Type B pancreatic cell (in vitro differentiated cells): ENCODE data around the gene BTF3L4. TPM values are rescaled to one million over a fixed set of nuclear protein-coding genes. Genes with fewer than 3 reads are reported as not detected.
A peak's percentile ranks its signal among the peaks of the same experiment; 100 is the strongest.

Experiments used
- DNase-seq: peaks from one replicate; pipeline ENCODE4 v3.0.0; 2021; ENCODE audit warnings: mixed read lengths; ENCODE audit not compliant: unreplicated experiment; ENCODE audit errors: extremely low spot score
- H3K27ac Mint-ChIP-seq: 2 replicates; pipeline ENCODE4 v1.8.0; 2021; ENCODE audit warnings: mild to moderate bottlenecking, mixed read lengths
- H3K27me3 Mint-ChIP-seq: 2 replicates; pipeline ENCODE4 v1.8.0; 2021; ENCODE audit warnings: mixed read lengths
- H3K36me3 Mint-ChIP-seq: 2 replicates; pipeline ENCODE4 v1.8.0; 2021; ENCODE audit warnings: mixed read lengths
- H3K4me1 Mint-ChIP-seq: one replicate; pipeline ENCODE4 v1.8.0; 2021; ENCODE audit warnings: mixed read lengths; ENCODE audit not compliant: unreplicated experiment
- H3K4me3 Mint-ChIP-seq: 2 replicates; pipeline ENCODE4 v1.8.0; 2021; ENCODE audit warnings: mild to moderate bottlenecking, mixed read lengths
- H3K9me3 Mint-ChIP-seq: 2 replicates; pipeline ENCODE4 v1.8.0; 2021; ENCODE audit warnings: mixed read lengths
- total RNA-seq: library from RNA; stranded (reverse); gene quantifications from 2 replicates; pipeline ENCODE4 v1.2.1, GENCODE V29; 2021; ENCODE audit warnings: low replicate concordance
- TF ChIP-seq, protein P1 (sequence below): fragments of 200-600 bp; sonication (generic); conservative IDR thresholded peaks from 2 replicates; pipeline ENCODE4 v1.5.0; 2021; ENCODE audit warnings: antibody characterized with exemption, mild to moderate bottlenecking

The BTF3L4 gene
- total RNA-seq, 1 donor from 2014 or later = 73.4 TPM

DNA sequence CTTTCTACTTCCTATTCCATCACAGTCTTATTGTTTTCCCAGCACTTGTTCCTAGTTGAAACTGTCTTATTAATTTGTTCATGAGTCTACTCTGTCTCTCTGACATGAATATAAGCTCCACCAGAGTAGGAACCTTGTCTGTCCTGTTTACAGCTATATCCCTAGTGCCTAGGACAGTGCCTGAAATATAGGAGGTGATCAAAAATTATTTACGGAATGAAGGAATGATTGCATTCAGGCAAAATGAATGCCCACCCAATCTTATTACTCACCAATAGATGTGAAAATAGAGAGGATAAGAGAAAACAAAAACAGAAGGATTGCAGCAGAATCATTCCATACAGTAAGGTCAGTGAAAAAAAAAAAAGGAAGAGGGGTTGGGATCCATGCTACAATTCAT is 2.2 kb upstream of the BTF3L4 start:
- TF ChIP-seq, protein P1, sequence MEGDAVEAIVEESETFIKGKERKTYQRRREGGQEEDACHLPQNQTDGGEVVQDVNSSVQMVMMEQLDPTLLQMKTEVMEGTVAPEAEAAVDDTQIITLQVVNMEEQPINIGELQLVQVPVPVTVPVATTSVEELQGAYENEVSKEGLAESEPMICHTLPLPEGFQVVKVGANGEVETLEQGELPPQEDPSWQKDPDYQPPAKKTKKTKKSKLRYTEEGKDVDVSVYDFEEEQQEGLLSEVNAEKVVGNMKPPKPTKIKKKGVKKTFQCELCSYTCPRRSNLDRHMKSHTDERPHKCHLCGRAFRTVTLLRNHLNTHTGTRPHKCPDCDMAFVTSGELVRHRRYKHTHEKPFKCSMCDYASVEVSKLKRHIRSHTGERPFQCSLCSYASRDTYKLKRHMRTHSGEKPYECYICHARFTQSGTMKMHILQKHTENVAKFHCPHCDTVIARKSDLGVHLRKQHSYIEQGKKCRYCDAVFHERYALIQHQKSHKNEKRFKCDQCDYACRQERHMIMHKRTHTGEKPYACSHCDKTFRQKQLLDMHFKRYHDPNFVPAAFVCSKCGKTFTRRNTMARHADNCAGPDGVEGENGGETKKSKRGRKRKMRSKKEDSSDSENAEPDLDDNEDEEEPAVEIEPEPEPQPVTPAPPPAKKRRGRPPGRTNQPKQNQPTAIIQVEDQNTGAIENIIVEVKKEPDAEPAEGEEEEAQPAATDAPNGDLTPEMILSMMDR = no peak
- DNase-seq = no peak
- Mint-ChIP-seq H3K9me3 (no peaks in the 10 kb centered on the region), H3K27me3 (no peaks in the 10 kb centered on the region), H3K36me3 (peaks cover 11% of the 10 kb centered on the region), H3K4me3 (peak overlapping the region; percentile 99), H3K4me1 (peaks cover 28% of the 10 kb centered on the region), H3K27ac (peak overlapping the region; percentile 96)

DNA sequence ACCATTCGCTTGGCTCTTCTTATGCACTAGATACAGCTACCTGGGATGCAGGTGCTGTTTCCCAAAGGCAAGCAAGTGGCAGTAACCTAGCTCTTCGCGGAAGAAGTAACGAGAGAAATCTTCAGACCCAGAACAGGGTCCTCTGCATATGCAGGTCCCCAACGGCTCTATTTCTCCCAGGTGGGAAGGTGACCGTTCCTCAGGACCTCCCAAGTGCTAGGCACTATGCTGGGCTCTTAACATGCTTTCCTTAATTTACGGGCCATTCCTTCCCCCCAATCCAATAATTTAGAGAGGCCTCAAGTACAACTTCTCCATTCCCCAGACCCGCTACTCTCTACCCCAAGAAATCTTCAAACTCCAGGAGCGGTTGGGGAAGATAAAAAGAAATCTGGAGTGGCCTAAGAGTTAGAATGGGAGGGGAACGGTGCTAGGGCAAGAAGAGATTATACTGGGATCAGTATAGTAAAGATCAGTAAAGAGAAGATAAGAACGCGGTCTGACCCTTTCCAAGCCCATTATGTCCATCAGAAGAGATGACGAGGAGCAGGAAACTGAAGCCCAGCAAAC is 1.5 kb upstream of the BTF3L4 start:
- H3K27ac Mint-ChIP-seq = peak overlapping the region; percentile 96
- H3K9me3 Mint-ChIP-seq = no peaks in the 10 kb centered on the region
- TF ChIP-seq, protein P1 = no peak

DNA sequence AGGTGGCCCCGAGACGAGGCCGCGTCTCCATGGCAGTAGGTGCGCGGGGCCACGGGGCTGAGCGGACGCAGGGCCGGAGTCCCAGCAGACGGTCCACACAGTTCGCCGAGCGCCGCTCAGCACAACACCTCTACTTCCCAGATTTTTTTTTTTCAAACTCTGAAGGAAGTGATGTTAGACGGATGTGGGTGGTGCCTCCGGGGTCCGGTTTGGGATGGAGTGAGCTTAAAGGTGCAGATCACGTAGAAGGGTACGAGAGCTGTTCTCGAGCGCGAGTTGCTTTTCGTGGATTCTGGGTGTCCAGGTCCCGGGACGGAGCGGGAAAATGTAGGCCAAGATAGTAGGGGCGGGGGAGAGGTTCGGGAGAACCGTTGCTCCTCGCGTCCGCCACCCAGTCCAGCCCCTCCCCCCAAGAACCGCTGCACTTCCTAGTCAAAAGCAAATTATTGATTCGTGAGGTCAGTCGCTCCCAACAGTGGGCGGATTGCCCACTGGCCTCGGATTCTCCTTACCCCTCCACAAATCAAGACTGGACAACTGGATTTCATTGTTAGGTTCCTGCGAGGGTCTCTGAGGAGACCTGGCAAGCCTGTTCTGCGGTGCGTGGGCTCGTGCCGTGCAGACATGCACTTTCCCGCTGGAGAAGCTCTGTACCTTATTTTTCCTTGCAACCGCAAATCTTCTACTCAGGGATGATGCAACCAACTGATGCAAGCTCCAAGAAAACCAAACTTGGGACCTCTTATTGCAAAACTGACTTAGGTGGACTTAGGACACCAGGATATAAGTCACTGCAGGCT is 829 bp upstream of the BTF3L4 start, which contains the start of gene TXNDC12:
TSS of gene TXNDC12 (minus strand) at position 126 of the 800 bp plus-strand sequence. CDS start at position 31, 95 bp downstream.
- Mint-ChIP-seq H3K27me3 (no peaks in the 10 kb centered on the region), H3K4me1 (peaks cover 32% of the 10 kb centered on the region), H3K9me3 (no peaks in the 10 kb centered on the region), H3K36me3 (peaks cover 16% of the 10 kb centered on the region), H3K4me3 (peak within 1 kb of the TSS; percentile 99), H3K27ac (peak within 1 kb of the TSS; percentile 96)
- TF ChIP-seq, protein P1 = no peak
- peak; percentile 79 for DNase-seq

More for the DNA sequence above, 1.5 kb upstream of the BTF3L4 start:
- peaks cover 15% of the 10 kb centered on the region for H3K36me3 Mint-ChIP-seq
- peaks cover 32% of the 10 kb centered on the region for H3K4me1 Mint-ChIP-seq
- H3K27me3 Mint-ChIP-seq = no peaks in the 10 kb centered on the region
- peak overlapping the region; percentile 99 for H3K4me3 Mint-ChIP-seq
- no peak for DNase-seq

DNA sequence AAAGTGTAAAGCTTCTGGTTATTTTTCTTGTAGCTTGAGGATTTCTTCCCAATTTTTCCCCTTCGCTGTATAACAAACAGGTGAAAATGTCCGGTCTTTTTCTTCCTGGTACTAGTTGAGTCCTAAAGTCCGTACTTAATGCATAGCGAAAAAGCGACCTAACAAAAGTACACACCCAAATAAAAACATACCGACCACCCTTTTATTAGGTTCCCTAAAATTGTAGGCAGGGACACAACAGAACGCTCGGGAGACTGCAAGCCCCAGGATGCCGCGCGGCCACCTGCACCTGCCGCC is 281 bp upstream of the BTF3L4 start:
- H3K4me3 Mint-ChIP-seq = peak overlapping the region; percentile 99
- TF ChIP-seq, protein P1 = no peak
- no peaks in the 10 kb centered on the region for H3K9me3 Mint-ChIP-seq
- peaks cover 21% of the 10 kb centered on the region for H3K36me3 Mint-ChIP-seq
- H3K27me3 Mint-ChIP-seq = no peaks in the 10 kb centered on the region
- peaks cover 32% of the 10 kb centered on the region for H3K4me1 Mint-ChIP-seq
- H3K27ac Mint-ChIP-seq = peak overlapping the region; percentile 96
- DNase-seq = no peak

DNA sequence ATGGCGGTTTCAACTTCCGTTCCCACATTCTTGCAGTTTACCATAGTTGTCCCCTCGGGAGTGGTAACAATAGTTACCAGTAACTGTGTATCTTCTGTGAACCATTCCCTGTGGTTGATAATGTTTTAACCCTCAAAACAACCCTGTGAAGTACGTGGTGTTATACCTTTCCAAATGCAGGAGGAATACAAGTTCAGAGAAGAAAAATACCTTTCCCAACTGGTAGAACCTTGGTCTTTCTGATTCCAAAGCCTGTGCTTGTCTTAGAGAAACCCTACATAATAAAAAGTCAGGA is 789 bp downstream of the BTF3L4 start:
- TF ChIP-seq, protein P1 = no peak
- Mint-ChIP-seq H3K9me3 (no peaks in the 10 kb centered on the region), H3K4me1 (peaks cover 29% of the 10 kb centered on the region), H3K27ac (peak overlapping the region; percentile 96), H3K27me3 (no peaks in the 10 kb centered on the region), H3K4me3 (peak overlapping the region; percentile 98), H3K36me3 (peaks cover 20% of the 10 kb centered on the region)
- DNase-seq = no peak
